Renal pelvis (tissue), 4 donors: ENCODE results near the gene MTPN. TPM values are rescaled to one million over a fixed set of nuclear protein-coding genes. Genes with fewer than 3 reads are reported as not detected.

ENCODE experiments used
- DNase-seq: peaks from one replicate; pipeline ENCODE4 v3.0.0-alpha.2; 2013
- polyA plus RNA-seq, 3 donors: library from polyadenylated mRNA; unstranded; fragments of 120-200 nt; gene quantifications; one replicate each; pipeline ENCODE4 v1.2.1, GENCODE V29; 2013; ENCODE audit not compliant: insufficient read length in 3 of 3

The MTPN gene
- polyA plus RNA-seq, 3 donors, result 144 to 151 (median 147) TPM

DNA sequence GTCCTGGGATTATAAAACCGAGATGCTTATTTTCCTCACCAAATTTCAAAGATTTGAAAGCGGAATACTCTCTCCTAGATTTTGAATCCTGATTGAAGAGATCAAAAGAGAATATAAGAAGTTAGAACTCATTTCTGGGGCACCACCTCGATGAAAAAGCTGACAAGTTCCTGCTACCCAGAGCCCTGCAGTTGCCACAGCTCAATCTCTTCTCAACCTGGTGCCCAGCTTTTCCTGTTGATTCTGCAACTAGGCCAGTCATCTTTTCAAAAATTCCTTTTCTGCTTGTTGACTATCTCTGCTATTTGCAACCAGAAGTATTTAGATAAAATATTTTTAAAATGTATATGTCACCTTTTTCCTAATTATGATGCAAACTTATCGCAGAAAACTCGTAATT is 45.0 kb downstream of the MTPN start:
- no peak for DNase-seq

DNA sequence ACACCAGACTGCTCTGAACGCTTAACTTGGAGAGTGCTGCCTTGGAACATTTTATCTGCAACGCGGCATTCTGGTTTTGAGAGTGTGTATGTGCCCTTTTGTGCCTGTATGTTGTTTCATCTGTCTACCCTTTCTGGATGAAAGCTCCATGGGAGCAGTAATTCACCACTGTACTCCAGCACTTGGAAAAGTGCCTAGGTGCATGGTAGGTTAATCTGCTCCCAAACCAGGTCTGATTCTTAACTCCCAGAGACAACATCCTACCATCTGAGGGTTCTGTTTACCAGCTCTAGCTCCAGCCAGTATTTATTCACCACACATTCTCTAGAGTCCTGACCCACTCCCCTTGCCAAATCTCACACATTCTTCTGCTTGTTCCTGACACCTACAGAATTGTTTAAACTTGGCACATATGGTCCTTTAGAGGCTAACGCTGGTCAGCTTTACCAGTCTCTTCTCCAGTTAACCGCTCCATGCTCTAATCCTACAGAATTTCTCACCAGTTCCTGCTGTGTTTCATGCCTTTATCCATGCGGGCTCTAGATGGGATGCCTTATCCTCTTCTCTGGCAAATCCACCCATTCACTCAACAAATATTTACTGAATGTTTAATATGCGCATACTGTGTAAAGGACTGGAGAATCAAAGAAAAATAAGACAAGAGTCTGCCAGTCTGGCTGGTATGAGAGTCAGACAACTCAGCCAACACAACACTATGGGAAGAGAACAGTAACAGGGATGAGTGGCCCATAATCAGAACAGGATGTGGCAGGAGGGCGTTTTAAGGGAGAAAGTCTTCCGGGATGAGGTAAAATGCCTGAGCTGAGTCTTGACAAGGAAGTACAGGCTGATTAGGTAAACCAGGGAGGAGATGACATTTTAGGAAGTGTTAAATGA is 46.3 kb downstream of the MTPN start:
- DNase-seq, result no peak

- DNase-seq, result peak; percentile 21
Measured at GRCh38 chr7:135929722-135930141, 47.4 kb downstream of the MTPN start.

GRCh38 chr7:135929249-135929648 is 47.9 kb downstream of the MTPN start:
- DNase-seq, result no peak

DNA sequence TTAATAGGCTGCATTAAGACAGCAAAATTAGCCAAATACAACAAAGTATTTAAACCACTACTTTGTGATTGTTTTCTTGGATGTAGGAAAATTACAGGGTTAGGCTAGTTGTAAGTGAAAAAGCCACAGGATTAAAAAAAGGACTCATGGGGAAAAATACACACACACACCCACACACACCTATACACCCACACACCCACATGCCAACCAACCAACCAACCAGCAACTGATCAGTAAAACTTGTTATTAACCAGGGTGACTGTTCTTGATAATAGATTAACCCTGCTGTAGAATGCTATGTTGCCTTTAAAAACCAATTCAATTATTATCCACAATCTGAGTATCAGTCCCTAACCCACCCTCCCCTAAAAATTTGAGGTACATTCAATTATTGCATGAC is 49.0 kb downstream of the MTPN start:
- DNase-seq, result no peak

DNA sequence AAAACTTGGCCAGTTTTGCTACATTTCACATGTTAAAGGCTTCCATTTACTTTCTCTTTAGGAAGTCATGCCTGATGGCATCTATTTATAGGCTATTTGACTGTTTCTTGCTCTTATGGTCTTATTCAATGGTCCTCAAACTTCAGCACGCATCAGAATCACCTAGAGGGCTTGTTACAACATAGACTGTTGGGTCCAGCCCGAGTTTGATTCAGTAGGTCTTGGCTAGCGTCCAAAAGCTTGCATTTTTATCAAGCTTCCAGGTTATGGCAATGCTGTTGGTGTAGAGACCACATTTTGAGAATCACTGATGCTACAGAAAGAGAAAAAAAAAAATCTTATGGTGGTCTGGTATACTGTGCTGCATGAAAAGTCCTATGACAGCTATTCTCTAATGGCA is 51.9 kb downstream of the MTPN start:
- no peak for DNase-seq

- DNase-seq, result no peak
Measured at GRCh38 chr7:135924302-135924701, 52.9 kb downstream of the MTPN start.

DNA sequence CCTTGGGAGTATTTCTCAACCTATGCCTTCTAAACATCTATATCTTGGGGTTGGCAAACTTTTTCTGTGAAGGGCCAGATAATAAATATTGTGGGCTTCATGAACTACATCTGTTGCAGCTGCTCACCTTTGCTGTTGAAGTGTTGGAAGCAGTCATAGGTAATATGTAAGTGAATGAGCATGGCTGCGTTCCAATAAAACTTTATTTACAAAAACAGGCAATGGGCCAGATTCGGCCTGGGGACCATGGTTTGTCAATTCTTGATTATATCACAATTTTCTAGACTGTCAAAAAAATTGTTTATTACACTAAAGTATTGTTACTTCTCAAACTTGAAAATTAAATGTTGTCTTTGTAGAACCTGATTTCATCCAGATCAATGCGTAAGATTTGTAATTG is 54.9 kb downstream of the MTPN start:
- no peak for DNase-seq

- no peak for DNase-seq
Measured at GRCh38 chr7:135920478-135920877, 56.7 kb downstream of the MTPN start.

- DNase-seq, result no peak
Measured at GRCh38 chr7:135919071-135919841, 57.9 kb downstream of the MTPN start.

DNA sequence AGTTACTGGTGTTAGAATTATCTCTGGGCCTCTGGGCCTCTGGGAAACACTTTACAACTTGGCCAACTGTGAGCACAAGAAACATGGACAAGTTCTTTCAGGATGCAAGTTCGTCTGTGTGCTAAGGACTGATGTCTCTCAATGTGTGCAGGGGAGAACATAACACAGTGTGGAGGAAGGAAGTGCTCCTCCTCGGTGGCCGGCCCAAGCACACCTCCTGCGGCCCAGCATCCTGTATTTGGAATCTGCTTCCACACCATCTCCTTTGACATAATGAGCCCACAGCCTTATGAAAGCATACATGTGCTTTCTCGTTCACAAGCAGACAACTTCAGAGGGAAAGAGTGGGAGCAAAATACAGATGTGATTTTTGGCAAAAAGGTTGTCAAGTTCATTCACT is 59.0 kb downstream of the MTPN start:
- no peak for DNase-seq

DNA sequence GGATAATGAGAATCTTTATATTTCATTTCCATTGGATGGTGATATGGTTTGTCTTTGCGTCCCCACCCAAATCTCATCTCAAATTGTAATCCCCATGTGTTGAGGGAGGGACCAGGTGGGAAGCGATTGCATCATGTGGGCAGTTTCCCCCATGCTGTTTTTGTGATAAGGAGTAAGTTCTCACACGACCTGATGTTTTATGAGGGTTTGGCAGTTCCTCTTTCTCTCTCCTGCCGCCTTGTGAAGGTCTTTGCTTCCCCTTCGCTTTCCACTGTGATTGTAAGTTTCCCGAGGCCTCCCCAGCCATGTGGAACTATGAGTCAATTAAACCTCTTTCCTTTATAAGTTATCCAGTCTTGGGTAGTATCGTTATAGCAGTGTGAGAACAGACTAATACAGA is 59.4 kb downstream of the MTPN start:
- no peak for DNase-seq

DNA sequence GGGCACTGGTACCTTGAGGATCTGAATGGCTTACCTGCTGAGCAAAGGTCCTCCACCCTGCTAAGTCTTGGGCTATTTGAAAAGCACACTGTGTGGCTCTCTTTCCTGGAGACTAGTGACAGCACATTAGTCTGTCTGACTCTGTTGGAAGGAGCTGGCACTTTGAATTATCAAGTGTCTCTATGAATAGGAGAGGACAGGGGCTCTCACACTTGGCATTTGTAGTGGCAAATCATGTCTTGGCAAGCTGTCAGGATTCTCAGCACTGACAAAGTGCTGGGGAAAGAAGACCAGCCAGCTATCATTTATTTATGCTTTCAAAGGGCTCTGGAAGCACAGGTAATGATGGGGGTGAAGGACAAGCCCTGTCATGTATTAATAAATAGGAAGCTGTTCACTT is 62.8 kb downstream of the MTPN start:
- DNase-seq, result no peak

DNA sequence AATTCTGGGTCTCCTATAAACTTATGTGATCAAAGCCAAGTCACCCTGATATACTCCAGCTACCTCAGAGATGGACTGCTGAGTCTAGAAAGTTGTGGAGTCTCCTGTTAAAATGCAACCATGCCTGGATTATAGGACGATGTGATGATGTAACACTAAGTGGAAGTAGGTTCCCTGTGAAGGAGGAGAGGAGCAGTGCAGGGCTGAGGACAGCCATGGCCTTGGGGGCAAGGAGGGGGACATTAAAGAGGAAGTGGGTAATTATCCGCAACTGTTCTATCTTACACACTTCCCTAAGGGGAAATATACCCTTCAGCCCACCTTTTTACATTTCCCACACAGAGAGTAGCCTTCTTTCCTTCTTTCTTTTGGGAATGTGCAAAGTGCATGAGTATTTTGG is 63.8 kb downstream of the MTPN start:
- no peak for DNase-seq

DNA sequence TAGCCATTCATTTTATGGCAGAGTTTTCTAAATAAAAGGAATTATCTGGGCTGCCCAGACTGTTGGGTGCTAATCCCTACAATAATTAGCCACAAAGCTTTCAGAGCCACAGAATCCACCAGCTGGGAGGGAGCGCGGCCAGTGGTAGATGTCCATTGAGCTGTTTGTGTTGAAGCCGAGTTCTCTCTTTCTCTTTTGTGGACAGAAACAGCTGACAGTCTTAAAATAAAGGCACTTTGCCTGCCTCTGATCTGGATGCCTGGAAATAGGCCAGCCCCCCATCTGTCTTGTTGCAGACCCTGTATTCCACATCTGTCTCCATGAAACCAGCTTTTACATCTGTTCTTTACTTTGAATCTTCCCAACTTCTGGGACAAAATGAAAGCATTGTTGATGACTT is 66.1 kb downstream of the MTPN start:
- peak; percentile 61 for DNase-seq

DNA sequence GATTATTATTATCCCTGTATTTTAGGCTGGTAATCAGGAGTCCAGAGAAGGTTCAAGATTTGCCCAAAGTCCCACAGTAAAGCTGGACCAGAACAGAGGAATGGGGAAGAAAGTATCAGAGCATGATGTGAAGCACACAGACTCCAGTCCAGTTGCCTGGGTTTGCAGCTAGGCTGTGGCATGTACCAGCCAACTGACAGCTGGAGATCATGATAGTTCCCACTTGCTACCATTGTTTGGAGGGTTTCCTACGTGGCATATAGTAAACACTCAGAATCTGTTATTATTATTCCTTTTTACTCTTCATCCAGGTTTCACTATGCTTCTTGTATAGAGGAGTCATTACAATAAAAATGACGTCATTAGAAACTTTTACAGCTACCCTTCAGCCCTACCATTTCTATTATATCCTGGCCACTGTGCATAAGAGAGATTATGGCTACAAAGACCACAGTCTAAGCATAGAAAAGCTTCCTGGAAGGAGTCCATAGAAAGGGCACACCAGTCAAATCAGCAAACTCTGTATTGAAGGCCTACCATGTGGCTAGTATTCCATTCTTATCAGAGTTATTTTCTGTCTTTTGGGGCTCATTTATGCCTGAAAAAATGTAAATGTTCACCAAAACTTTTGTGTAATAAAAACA is 66.6 kb downstream of the MTPN start:
- no peak for DNase-seq

- no peak for DNase-seq
Measured at GRCh38 chr7:135905858-135906257, 71.3 kb downstream of the MTPN start.

- DNase-seq, result no peak
Measured at GRCh38 chr7:135905355-135905754, 71.8 kb downstream of the MTPN start.

- DNase-seq, result no peak
Measured at GRCh38 chr7:135904282-135904681, 72.9 kb downstream of the MTPN start.

DNA sequence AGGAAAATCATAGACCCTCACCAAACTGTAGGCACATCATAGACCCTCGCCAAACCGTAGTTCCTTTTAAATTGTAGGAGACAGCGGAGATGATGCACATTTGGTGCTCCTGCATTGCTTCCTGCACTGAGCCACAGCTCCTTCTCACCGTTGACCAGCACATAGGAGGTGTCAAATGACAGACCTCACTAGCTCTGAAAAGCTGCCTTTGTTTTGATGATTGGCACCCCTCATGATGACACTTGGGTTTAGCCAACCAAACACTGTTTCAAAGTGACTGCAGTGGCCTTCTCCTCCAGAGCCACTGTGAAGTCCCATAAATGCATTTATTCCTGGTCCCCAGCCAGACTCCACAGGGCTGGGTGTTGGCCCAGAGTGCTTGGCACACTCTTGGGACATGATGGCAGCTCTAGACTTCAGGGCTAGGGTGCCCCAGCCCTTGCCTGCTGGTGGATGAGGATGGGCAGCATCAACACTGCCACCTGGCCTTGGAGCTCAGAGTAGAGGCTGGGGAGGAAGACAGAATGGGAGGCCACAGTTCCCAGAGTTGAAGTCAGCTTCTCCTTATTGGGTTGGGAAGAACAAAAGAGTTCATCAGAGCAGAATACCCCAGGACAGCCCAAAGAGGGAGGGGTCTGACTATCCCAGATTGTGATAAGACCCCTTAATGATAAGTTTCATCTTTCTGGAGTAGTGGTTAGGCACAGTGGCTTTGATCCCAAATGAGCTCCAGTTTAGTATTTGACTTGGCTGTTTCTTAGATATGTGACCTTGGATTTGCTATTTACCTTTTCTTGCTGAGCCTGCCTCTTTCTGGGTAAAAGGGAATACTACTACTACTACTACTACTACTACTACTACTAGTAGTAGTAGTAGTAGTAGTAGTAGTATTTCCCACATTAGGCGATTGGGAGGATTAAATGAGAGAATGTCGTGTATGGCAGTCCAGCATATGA is 75.3 kb downstream of the MTPN start:
- no peak for DNase-seq

DNA sequence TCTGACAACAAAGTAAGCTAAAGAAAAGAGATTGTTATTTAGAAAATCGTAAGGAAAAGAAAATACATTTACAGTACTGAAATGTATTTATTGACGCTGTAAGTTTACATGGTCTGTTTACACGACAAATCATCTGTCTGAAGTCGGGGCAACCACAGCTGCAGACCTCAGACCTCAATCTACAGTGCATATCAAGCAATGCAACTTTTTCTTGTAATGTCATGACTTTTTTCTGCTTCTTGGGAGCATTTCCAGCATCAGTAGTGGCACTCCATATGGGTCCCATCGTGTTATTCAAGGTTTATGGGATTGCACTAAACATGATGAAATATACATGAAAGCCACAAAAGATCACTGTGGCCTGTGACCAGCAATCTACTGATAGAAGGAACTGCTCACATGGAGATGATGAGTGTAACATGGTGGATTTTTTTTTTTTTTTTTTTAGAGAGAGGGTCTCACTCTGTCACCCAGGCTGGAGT is 77.1 kb downstream of the MTPN start:
- peak; percentile 60 for DNase-seq
